RWPE2 (cell line): ENCODE results near the gene SFSWAP.

ENCODE experiments used
- ATAC-seq: fragments of 200-7000 bp; cut with Tn5 transposase; 3 replicates; pipeline ENCODE4 v1.9.1; 2021; ENCODE audit warnings: low read depth
- DNase-seq: peaks from one replicate; pipeline ENCODE4 v3.0.0-alpha.2; 2020; ENCODE audit warnings: low spot score
- H3K27ac ChIP-seq: fragments of 450-650 bp; 2 replicates; pipeline ENCODE4 v1.5.1; 2017; ENCODE audit warnings: mild to moderate bottlenecking; ENCODE audit not compliant: poor library complexity, severe bottlenecking
- H3K27me3 ChIP-seq: fragments of 250-450 bp; sonication (Bioruptor Pico); 2 replicates; pipeline ENCODE4 v1.5.1; 2021; ENCODE audit warnings: mild to moderate bottlenecking, moderate library complexity; ENCODE audit not compliant: insufficient read depth, poor library complexity, severe bottlenecking
- H3K36me3 ChIP-seq: fragments of 250-450 bp; sonication (Bioruptor Pico); 2 replicates; pipeline ENCODE4 v1.5.1; 2020; ENCODE audit warnings: low read depth, mild to moderate bottlenecking, moderate library complexity
- H3K4me1 ChIP-seq: fragments of 250-450 bp; sonication (Bioruptor Pico); 2 replicates; pipeline ENCODE4 v1.5.1; 2021; ENCODE audit warnings: mild to moderate bottlenecking, moderate library complexity; ENCODE audit not compliant: insufficient read depth, poor library complexity, severe bottlenecking
- H3K4me3 ChIP-seq: fragments of 250-450 bp; sonication (Bioruptor Pico); 2 replicates; pipeline ENCODE4 v1.5.1; 2021; ENCODE audit warnings: mild to moderate bottlenecking, moderate library complexity; ENCODE audit not compliant: severe bottlenecking
- H3K9me3 ChIP-seq: fragments of 250-450 bp; sonication (Bioruptor Pico); 2 replicates; pipeline ENCODE4 v1.5.1; 2021; ENCODE audit warnings: mild to moderate bottlenecking, moderate library complexity; ENCODE audit not compliant: severe bottlenecking
- CTCF ChIP-seq: fragments of 450-650 bp; IDR thresholded peaks from one replicate; pipeline ENCODE4 v1.5.1; 2017; ENCODE audit warnings: mild to moderate bottlenecking, moderate library complexity; ENCODE audit not compliant: poor library complexity, severe bottlenecking

Gene SFSWAP

GRCh38 chr12:131796754-131797587, 86.1 kb downstream of the SFSWAP start:
- Histone ChIP-seq H3K36me3 (peaks cover 24% of the 10 kb centered on the region), H3K4me3 (no peak overlapping the region)

GRCh38 chr12:131797588-131797934, 86.7 kb downstream of the SFSWAP start:
- ATAC-seq (no peak), DNase-seq (no peak)
- TF ChIP-seq CTCF = no peak
- Histone ChIP-seq H3K4me3 (no peak overlapping the region), H3K9me3 (no peaks in the 10 kb centered on the region), H3K36me3 (peaks cover 24% of the 10 kb centered on the region), H3K27me3 (no peaks in the 10 kb centered on the region), H3K27ac (no peak overlapping the region), H3K4me1 (no peaks in the 10 kb centered on the region)

More at GRCh38 chr12:131796754-131797587, 86.1 kb downstream of the SFSWAP start:
- H3K4me1 ChIP-seq = no peaks in the 10 kb centered on the region
- no peak for TF ChIP-seq CTCF
- H3K27me3 ChIP-seq = no peaks in the 10 kb centered on the region
- ATAC-seq (no peak), DNase-seq (no peak)
- H3K9me3 ChIP-seq = no peaks in the 10 kb centered on the region
- no peak overlapping the region for H3K27ac ChIP-seq

GRCh38 chr12:131799195-131799594, 88.3 kb downstream of the SFSWAP start:
- Histone ChIP-seq H3K27ac (no peak overlapping the region), H3K36me3 (peaks cover 20% of the 10 kb centered on the region), H3K9me3 (no peaks in the 10 kb centered on the region), H3K4me1 (no peaks in the 10 kb centered on the region), H3K27me3 (no peaks in the 10 kb centered on the region), H3K4me3 (no peak overlapping the region)
- TF ChIP-seq CTCF = no peak
- DNase-seq (no peak), ATAC-seq (no peak)

- H3K4me3 ChIP-seq = no peak overlapping the region
- H3K27ac ChIP-seq = no peak overlapping the region
- ATAC-seq = no peak
- H3K4me1 ChIP-seq = no peaks in the 10 kb centered on the region
- H3K27me3 ChIP-seq = no peaks in the 10 kb centered on the region
- H3K9me3 ChIP-seq = no peaks in the 10 kb centered on the region
- no peak for TF ChIP-seq CTCF
- DNase-seq = no peak
- peaks cover 20% of the 10 kb centered on the region for H3K36me3 ChIP-seq
Measured at GRCh38 chr12:131799828-131800593, 89.1 kb downstream of the SFSWAP start.
